Kidney tubule cell (primary cell): Measurements from ENCODE around the gene CUEDC2.

Experiments
- DNase-seq: peaks from one replicate; pipeline ENCODE4 v3.0.0-alpha.2; 2018; ENCODE audit warnings: low spot score

Gene CUEDC2

DNA sequence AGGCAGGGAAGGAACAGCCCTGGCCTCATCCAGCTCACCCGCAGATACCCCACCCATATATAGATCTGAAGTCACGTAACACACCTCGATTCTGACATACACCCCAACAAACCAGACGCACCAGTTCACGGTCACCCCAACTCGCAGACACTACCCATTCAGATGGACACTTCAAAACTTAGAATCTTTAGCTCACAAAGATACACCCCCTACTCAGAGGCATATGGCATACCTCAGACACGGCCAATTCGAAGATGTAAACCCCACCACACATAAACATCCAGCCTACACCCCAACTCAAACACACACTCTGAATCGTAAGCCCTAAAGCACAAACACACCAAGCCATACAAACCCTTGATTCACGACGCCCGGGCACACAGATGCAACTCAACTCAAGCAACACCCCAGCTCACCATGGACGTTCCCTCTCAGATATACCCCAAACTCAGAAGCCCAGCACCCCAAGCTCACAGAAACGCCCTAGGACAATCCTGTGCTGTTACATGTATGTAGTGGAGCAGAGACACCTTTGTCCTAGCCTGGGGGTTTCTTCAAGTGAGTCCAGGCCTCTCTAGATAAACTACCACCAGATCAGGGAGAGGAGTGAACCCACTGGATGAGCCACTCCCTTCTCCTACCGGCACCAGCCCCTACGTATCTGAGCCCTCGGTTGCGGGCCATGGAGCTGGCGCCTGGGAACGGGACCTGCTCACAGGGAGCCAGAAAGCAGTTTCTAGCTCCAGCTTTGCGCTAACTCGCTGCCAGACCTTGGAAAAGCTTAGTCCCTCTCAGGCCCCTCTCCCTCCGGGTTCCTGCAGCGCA is 22.6 kb downstream of the CUEDC2 start:
- no peak for DNase-seq

DNA sequence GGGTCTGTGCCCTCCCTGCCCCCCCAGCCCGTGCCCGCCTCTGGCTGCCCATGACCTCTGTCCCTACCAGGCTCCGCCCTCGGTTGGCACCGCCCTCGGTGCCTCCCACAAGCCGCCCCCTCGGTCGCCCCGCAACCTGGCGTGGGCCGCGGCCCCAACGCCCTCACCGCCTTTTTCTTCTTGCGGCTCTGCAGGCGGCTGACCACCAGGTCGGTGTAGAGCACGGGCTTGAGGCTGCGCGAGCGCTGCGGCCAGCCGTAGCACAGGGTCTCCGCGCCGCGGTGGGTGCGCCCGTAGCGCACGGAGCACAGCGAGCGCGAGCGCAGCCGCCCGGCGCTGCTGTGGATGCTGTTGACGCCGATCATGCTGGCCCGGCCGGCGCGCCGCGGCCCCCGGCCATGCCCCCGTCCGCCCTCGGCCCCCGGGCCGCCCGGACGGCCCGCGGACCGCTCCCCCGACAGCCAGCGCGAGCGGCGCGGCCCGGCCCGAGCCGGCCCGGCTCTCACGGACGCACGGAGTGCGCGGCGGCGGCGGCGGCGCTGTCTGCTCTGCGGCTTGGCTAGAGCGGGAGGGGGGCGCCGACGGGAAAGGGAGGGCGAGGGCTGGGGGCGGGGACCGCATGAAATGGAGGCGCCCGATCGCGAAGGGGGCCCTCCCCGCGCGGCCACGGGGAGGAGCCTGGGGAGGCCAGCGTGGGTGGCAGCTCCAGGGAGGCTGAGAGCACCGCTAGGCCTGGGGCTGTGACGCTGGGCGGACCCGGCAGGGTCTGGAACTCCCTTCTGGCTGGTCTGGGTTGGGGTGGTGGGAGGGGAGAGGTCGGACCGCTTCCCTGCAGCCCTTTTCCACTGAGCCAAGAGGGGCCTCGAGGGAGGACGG is 23.4 kb downstream of the CUEDC2 start:
- DNase-seq = no peak

DNA sequence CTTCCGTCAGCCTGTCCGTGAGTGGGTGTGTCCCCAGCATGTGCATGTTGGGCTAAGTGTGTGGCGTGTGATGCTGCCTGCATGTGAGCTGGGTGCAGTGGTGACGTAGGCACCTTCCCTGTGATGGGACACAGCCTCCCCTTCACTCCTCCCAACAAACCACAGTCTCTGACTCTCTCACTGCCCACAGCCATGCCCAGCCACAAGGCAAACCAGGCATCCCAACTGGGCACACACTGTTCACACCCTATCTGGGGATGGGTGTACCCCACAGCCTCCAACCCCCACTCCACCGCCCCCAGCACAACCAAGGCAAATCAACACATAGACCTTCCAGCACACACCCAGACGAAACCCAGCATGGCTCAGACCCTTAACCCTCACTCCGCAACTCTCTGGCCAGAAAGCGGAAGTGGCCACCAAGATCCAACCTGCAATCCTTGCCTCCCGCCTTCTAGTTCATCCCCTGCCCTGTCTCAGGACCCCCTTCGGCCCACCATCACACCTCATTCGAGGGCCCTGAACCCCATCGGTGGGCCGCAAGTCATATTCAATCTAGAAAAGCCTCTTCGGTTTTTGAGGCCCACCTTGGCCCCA is 24.1 kb downstream of the CUEDC2 start:
- no peak for DNase-seq

DNA sequence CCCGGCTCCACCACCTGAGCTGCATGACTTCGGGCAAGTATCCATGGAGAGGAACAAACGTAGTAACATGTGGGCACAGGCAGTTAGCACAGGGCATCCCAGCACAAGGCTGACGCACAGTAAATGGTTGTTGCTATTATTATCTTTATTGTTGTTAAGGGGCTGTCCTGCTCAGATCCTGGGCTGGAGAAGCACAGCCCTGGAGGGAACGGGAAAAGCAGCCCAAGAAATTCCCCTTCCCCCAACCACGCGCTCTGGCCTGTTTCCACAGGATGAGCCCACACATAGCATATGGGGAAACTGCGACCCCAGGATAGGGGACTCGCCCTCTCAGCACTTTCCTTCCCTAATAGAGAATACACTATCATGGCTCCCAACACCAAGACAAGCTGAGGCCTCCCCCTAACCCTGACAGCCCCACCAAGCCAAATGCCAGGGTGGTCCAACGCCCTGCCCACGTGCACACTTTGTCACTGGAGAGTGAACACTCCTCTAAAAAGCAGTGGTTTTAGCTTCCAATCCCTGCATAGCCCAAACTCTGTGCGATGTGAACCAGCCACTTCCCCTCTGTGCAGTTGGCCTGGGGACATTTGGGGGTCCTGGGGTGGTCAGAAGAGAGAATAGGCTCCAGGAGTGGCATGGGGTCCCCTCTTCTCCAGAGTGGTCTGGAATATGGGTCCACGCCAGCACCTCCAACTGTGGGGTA is 24.8 kb downstream of the CUEDC2 start:
- DNase-seq = no peak

DNA sequence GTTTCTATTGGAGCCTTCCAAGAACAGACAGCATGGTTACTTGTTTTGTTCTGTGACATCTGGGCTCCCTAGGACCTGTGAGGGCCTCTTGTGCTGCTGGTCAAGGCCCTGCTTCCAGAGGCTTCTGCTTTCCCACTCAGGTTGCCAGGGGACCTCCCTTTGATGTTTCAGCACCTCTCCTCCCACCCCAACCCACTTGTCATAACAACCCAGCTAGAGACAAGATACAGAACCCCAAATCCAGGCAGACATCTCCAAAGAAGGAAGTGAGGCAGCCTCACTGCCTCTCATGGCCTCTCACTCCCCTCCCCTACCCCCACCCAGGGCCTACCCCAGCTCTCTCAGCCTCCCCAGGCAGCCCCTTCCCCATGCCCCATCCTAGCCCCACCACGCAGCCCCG is 25.6 kb downstream of the CUEDC2 start:
- DNase-seq = no peak

DNA sequence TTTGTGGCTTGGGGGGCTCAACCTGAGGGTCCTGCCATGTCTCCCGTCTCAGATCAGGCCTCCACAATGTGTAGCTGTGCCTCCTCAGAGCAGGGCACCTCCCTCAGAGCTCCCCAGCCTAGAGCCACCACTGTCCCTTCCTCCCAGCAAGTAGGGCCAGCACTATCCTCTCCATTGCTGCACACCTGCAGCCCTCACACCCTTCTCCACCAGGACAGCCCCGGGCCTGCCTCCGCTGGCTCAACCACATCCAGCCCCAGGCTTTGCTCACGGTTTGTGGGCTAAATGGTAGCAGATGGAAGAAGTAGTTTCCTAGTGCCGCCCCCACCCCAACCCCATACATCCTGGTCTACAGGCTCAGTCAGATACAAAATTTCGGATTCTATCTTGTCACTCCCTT is 26.7 kb downstream of the CUEDC2 start:
- DNase-seq = no peak

DNA sequence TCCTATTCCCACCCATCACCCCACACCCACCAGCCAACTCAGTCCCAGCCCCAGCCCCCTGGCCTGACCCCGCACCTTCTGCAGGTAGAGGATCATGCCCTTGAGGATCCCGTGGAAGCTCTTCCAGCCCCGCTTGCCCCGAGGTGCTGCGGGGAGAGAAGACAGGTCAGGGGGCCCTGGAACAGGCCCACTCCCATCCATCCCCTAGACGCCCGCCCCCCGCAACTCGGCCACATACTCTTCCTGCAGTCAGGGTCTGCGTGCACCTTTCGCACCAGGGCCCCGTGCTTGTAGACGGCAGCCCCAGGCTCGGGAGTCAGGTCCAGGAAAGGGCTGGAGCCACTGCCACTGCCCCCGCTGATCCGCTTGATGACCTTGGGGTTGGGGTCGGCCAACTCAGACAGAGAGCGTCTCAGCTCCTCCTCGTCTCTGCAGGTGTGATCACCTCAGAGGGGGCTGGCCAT is 27.2 kb downstream of the CUEDC2 start:
- DNase-seq = no peak

DNA sequence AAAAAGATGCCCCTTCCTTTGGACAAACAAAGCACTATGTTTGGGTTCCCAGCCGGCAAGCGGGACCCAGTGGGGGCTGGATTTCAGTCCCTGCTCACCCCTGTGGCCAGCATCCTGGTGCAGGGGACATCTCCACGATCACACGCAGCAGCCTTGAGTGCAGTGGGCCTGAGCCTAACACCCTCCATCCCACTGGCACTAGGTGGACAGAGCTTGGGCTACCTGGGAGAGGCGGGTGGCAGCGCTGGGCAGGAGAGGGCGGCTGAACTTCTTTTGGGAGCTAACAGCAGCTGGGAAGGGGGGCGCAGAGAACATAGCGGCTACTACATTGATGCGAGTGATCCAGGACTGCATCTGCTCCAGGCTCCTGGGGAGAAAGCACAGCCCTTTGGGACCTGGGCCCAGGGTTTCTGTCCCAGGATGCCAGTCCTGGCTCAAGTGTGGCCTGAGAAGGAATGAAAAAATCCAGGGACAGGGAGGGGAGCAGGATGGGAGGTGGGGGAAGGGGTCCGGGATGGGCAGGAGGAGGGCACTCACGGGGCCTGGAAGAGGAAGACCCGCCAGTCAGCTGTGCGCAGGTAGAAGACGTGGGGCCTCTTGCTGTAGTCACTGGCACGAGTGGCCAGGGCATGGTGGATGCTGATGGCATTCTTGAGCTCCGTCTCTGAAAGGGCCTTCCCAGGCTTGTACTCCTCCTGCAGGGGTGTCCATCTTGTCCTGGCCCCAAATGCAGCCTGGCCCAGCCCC is 27.8 kb downstream of the CUEDC2 start:
- DNase-seq = no peak

DNA sequence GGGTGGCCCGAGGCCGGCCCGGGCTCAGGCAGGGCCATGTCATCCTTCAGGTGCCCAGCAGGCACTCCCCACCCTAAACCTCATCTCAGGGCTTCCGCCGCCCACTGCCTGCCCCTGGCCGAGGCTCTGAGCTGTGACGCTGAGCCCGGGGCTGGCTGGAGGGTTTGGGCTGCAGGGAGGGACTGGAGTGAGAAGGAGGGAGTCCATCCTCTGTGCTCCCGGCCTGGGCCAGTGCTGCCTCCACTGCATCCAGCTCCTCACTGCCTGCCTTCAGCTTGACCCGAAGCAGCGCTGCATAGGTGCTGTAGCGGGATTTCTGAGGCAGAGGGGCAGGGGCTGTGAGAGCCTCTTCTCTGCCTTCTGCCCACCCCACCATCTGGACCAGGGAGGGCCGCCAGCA is 29.3 kb downstream of the CUEDC2 start:
- no peak for DNase-seq

DNA sequence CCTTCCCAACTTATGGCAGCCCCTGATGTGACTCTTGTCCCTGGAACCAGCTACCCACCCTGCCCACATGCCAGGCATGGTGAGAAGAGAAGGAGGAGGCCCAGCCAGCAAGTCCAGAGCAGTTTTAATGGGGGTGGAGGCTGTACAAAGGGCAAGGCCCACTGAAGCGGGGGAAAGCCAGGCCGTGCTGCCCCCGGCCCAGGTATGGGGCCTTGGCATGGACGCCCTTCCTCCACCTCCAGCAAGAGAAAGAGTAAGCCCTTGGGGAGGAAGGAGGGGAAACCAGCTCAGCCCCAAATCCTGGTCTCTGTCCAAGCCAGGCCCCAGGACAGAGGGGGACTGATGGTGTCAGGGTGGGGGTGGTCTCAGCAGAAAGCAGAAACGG is 29.9 kb downstream of the CUEDC2 start:
- no peak for DNase-seq

DNA sequence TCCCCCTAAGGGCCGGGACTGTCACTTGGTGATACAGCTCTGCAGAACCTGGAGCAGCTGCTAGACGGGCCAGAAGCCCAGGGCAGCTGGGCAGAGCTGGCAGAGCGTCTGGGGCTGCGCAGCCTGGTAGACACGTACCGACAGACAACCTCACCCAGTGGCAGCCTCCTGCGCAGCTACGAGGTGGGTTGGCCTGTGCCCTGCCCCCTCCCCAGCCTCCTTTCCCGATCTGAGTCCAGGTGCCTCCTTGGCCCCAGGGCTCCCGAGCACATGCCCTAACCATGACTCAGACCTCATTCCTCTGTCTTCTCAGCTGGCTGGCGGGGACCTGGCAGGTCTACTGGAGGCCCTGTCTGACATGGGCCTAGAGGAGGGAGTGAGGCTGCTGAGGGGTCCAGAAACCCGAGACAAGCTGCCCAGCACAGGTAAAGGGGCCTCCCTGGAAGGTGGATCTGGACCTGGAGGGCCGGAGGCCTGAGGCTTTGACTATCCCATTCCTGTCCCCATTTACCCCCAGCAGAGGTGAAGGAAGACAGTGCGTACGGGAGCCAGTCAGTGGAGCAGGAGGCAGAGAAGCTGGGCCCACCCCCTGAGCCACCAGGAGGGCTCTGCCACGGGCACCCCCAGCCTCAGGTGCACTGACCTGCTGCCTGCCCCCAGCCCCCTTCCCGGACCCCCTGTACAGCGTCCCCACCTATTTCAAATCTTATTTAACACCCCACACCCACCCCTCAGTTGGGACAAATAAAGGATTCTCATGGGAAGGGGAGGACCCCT is 30.5 kb downstream of the CUEDC2 start:
- DNase-seq = peak; percentile 85

DNA sequence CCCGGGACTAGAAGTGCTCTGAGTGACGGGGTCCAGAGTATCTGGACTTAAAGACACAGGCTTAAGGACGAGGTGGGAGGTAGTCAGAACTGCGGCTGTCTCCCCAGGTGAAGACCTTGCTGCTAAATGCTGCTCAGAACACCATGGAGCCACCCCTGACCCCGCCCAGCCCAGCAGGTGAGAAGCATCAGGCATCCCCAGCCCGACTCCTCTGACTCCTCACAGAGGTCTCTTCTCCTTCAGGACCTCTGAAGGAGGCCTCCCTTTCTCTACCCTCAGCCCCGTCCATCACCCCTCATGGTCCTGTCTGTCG is 31.1 kb downstream of the CUEDC2 start:
- DNase-seq = no peak

DNA sequence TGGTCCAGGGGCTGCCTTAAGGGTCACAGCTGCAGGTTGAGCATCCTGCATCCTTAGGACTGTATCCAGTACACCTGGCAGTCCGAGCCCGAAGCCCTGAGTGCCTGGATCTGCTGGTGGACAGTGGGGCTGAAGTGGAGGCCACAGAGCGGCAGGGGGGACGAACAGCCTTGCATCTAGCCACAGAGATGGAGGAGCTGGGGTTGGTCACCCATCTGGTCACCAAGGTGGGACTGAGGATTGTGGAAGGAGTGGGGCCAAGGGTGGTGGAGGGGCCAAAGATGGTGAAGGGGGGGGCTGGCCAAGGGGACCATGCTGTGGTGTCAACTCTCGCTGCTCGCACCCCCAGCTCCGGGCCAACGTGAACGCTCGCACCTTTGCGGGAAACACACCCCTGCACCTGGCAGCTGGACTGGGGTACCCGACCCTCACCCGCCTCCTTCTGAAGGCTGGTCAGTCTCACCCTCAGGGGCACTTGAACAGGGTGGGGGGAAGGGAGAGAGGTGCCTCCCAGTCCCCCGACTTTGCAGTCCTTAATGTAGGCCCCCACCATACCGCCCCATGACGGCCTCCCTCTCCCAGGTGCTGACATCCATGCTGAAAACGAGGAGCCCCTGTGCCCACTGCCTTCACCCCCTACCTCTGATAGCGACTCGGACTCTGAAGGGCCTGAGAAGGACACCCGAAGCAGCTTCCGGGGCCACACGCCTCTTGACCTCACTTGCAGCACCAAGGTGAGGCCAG is 31.6 kb downstream of the CUEDC2 start:
- DNase-seq = no peak

DNA sequence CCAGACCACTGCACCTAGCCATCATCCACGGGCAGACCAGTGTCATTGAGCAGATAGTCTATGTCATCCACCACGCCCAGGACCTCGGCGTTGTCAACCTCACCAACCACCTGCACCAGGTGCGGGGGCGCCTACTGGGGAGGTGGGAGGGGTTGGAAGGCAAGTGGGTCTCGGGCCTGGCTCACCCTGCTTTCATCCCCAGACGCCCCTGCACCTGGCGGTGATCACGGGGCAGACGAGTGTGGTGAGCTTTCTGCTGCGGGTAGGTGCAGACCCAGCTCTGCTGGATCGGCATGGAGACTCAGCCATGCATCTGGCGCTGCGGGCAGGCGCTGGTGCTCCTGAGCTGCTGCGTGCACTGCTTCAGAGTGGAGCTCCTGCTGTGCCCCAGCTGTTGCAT is 32.3 kb downstream of the CUEDC2 start:
- no peak for DNase-seq

DNA sequence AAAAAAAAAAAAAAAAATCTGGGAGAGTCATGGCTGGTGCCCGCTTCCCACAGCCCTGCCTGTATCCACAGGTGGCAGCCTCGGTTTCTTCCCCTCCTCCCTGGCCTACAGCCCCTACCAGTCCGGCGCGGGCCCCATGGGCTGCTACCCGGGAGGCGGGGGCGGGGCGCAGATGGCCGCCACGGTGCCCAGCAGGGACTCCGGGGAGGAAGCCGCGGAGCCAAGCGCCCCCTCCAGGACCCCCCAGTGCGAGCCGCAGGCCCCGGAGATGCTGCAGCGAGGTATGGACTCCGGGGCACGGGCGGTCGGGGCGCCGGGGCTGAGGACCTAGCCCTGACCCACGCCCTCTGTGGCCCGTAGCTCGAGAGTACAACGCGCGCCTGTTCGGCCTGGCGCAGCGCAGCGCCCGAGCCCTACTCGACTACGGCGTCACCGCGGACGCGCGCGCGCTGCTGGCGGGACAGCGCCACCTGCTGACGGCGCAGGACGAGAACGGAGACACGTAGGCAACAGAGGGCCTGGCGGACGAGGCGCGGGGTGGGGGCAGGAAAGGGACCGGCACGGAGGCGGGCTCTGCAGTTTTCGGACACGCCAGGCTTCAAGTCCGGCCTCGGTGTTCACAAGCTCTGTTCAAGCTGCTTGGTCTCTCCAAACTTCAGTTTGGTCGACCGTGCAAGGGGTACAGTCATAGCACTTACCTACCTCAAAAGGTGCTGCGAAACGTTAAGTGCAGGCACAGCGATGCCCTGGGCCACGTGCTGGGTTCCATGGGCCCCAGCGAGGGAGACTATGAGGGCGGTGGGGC is 33.0 kb downstream of the CUEDC2 start:
- peak; percentile 87 for DNase-seq

DNA sequence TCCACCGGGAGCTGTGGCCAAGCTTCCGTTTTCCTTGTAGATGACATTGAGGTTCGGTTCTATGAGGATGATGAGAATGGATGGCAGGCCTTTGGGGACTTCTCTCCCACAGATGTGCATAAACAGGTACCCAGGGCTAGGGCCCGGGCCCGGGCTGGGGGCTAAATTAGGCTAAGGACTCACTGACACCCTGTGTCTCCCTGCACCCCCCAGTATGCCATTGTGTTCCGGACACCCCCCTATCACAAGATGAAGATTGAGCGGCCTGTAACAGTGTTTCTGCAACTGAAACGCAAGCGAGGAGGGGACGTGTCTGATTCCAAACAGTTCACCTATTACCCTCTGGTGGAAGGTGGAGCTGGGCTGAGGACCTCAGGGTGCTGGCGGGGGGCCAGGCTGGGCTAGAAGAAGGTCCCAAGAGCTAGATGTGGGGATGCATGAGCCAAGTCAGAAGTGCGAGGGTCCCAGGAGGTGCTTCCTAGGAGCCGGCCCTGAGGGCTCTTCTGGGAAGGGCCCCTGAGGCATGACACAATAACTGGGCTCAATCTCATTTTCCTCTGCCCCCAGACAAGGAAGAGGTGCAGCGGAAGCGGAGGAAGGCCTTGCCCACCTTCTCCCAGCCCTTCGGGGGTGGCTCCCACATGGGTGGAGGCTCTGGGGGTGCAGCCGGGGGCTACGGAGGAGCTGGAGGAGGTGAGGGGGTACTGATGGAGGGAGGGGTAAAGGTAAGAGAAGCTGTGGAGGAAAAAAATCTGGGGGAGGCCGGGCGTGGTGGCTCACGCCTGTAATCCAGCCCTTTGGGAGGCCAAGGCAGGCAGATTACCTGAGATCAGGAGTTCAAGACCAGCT is 34.0 kb downstream of the CUEDC2 start:
- no peak for DNase-seq

DNA sequence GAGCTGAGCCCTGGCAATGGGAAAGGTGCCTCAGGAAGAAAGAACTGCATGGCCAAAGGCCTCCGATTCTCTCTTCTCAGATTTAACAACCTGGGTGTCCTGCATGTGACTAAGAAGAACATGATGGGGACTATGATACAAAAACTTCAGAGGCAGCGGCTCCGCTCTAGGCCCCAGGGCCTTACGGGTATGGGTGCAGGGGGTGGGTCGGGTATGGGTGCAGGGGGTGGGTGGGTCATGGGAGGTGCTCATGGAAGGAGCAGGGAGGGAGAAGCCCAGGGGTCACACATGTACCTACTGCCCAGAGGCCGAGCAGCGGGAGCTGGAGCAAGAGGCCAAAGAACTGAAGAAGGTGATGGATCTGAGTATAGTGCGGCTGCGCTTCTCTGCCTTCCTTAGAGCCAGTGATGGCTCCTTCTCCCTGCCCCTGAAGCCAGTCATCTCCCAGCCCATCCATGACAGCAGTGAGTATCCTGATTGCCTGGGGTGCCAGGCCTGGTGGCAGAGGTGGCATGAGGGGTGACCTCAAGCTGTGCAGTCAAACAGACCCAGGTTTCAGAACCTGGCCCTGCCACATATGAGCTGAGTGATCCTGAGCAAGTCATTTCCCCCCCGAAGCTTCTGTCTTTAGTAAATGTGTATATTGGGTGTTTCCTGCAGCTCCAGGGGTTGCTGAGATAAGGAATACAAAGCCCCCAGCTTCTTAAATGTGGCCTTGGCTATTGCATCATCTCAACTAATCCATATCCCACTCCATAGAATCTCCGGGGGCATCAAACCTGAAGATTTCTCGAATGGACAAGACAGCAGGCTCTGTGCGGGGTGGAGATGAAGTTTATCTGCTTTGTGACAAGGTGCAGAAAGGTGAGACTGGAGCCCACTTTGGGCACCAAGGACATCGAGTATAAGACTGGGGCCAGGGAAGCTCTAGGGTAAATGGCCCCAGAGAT is 34.9 kb downstream of the CUEDC2 start:
- no peak for DNase-seq
